ENCODE results near the gene POLR3G.

The POLR3G gene

GRCh38 chr5:90529194-90529938 lies 54.7 kb downstream of the POLR3G start, which contains the start of gene LYSMD3:
Gene LYSMD3, minus strand, starts transcription at chr5:90529584. Its CDS starts 4,295 bp downstream, at chr5:90525289.
- ChIA-PET POLR2A (interaction anchor here (1.2 kb wide), 1 partner anchor 119 kb away, joined by 3 read pairs; the partner anchor contains the start of gene CETN3), CTCF (interaction anchor here (0.8 to 3.8 kb wide), 21 partner anchors 9 to 142 kb away, joined by 3 to 112 read pairs (median 6); partner anchors contain the start of genes MBLAC2 and POLR3G)
- peak within 1 kb of the TSS; percentile 96 for H3K4me3 ChIP-seq (ENCODE audit: low read depth, low read length)
- TF ChIP-seq CTCF (IDR thresholded peaks at IDR 0.05; ENCODE audit: insufficient read depth, low read length, missing control alignments): no peak
- peak; percentile 69 for DNase-seq (ENCODE audit: low read depth, low spot score)

GRCh38 chr5:90529939-90530677 lies 55.4 kb downstream of the POLR3G start:
- DNase-seq (ENCODE audit: low read depth, low spot score): peak; percentile 38
- POLR2A ChIA-PET: interaction anchor here (1.2 kb wide), 1 partner anchor 120 kb away, joined by 3 read pairs; the partner anchor contains the start of gene CETN3
- CTCF ChIA-PET: interaction anchor here (0.8 to 3.8 kb wide), 25 partner anchors 9 to 143 kb away, joined by 3 to 112 read pairs (median 5); partner anchors contain the start of genes MBLAC2 and POLR3G
- TF ChIP-seq CTCF (IDR thresholded peaks at IDR 0.05; ENCODE audit: insufficient read depth, low read length, missing control alignments): peak; percentile 73
- H3K4me3 ChIP-seq (ENCODE audit: low read depth, low read length): peak overlapping the region; percentile 96

- no peak for TF ChIP-seq CTCF (IDR thresholded peaks at IDR 0.05; ENCODE audit: insufficient read depth, low read length, missing control alignments)
- H3K4me3 ChIP-seq (ENCODE audit: low read depth, low read length): no peak overlapping the region
- ChIA-PET CTCF (interaction anchor here (0.8 to 3.8 kb wide), 25 partner anchors 10 to 144 kb away, joined by 3 to 112 read pairs (median 5); partner anchors contain the start of genes MBLAC2 and POLR3G), POLR2A (interaction anchor here (1.2 kb wide), 1 partner anchor 121 kb away, joined by 3 read pairs; the partner anchor contains the start of gene CETN3)
- DNase-seq (ENCODE audit: low read depth, low spot score): no peak
These were observed 56.2 kb downstream of the POLR3G start for GRCh38 chr5:90530736-90531487.

- ChIA-PET CTCF (interaction anchor here (1.0 to 1.2 kb wide), 2 partner anchors 95 kb away, joined by 3 to 5 read pairs; no protein-coding TSS in a partner anchor), POLR2A (no interaction called here)
- no peak for TF ChIP-seq CTCF (IDR thresholded peaks at IDR 0.05; ENCODE audit: insufficient read depth, low read length, missing control alignments)
- DNase-seq (ENCODE audit: low read depth, low spot score): no peak
- H3K4me3 ChIP-seq (ENCODE audit: low read depth, low read length): no peak overlapping the region
These were observed 59.1 kb downstream of the POLR3G start for GRCh38 chr5:90533794-90534193.

GRCh38 chr5:90534922-90535321 lies 60.3 kb downstream of the POLR3G start:
- no peak for DNase-seq (ENCODE audit: low read depth, low spot score)
- TF ChIP-seq CTCF (IDR thresholded peaks at IDR 0.05; ENCODE audit: insufficient read depth, low read length, missing control alignments): no peak
- ChIA-PET CTCF (interaction anchor here (1.0 kb wide), 1 partner anchor 96 kb away, joined by 3 read pairs; no protein-coding TSS in a partner anchor), POLR2A (no interaction called here)
- no peak overlapping the region for H3K4me3 ChIP-seq (ENCODE audit: low read depth, low read length)

Measured in AG04449 (cell line).